CD8-positive, alpha-beta memory T cell (primary cell): ENCODE results near the gene ZNF652. TPM values are rescaled to one million over a fixed set of nuclear protein-coding genes. Genes with fewer than 3 reads are reported as not detected.
A peak's percentile ranks its signal among the peaks of the same experiment; 100 is the strongest.

Source experiments
- CTCF ChIA-PET: fragments of 350-600 bp; sonication (Branson Sonifier 250); formaldehyde crosslinking; loops from one replicate; lab custom pipeline; 2021; ENCODE audit warnings: antibody characterized with exemption; lab: Charles Lee
- POLR2A ChIA-PET: fragments of 350-600 bp; sonication (Branson Sonifier 250); formaldehyde crosslinking; loops from one replicate; lab custom pipeline; 2021; ENCODE audit warnings: antibody characterized with exemption; lab: Charles Lee
- DNase-seq, 5 donors: peaks; one replicate each; pipeline versions ENCODE4 v3.0.0 to v3.0.0-alpha.2; 2020 to 2022; ENCODE audit warnings: mixed read lengths in 1 of 5
- H3K27ac ChIP-seq: one replicate; pipeline ENCODE4 v1.7.0; 2013; ENCODE audit warnings: low read depth, mild to moderate bottlenecking, low read length, moderate library complexity
- H3K27me3 ChIP-seq: 2 replicates; pipeline ENCODE4 v1.7.0; 2013; ENCODE audit warnings: low read length, mild to moderate bottlenecking; ENCODE audit not compliant: insufficient read depth, poor library complexity, severe bottlenecking
- H3K36me3 ChIP-seq: 2 replicates; pipeline ENCODE4 v1.7.0; 2013; ENCODE audit warnings: mild to moderate bottlenecking, low read length, moderate library complexity; ENCODE audit not compliant: insufficient read depth
- H3K4me1 ChIP-seq: 2 replicates; pipeline ENCODE4 v1.7.0; 2013; ENCODE audit warnings: mild to moderate bottlenecking, low read length, moderate library complexity; ENCODE audit not compliant: insufficient read depth
- H3K4me3 ChIP-seq: 2 replicates; pipeline ENCODE4 v1.7.0; 2013; ENCODE audit warnings: mild to moderate bottlenecking, low read length
- H3K9me3 ChIP-seq: 2 replicates; pipeline ENCODE4 v1.7.0; 2013; ENCODE audit warnings: mild to moderate bottlenecking, low read length
- H3K27ac Mint-ChIP-seq, 8 donors: one replicate each; pipeline ENCODE4 v1.8.0; 2020 to 2021; ENCODE audit warnings: mixed read lengths in 8 of 8, mild to moderate bottlenecking in 6 of 8, inconsistent platforms in 3 of 8, moderate library complexity in 3 of 8
- H3K27me3 Mint-ChIP-seq, 2 donors: one replicate each; pipeline ENCODE4 v1.8.0; 2020 to 2021; ENCODE audit warnings: mixed read lengths in 2 of 2, mild to moderate bottlenecking in 1 of 2, moderate library complexity in 1 of 2
- H3K36me3 Mint-ChIP-seq, 3 donors: one replicate each; pipeline ENCODE4 v1.8.0; 2020 to 2021; ENCODE audit warnings: mixed read lengths in 3 of 3, inconsistent platforms in 1 of 3, mild to moderate bottlenecking in 1 of 3
- H3K4me1 Mint-ChIP-seq, 3 donors: one replicate each; pipeline ENCODE4 v1.8.0; 2020 to 2021; ENCODE audit warnings: mixed read lengths in 3 of 3, inconsistent platforms in 1 of 3, mild to moderate bottlenecking in 1 of 3
- H3K4me3 Mint-ChIP-seq, 7 donors: one replicate each; pipeline ENCODE4 v1.8.0; 2020 to 2021; ENCODE audit warnings: mixed read lengths in 7 of 7, mild to moderate bottlenecking in 6 of 7, moderate library complexity in 4 of 7, inconsistent platforms in 2 of 7
- H3K9me3 Mint-ChIP-seq, 5 donors: one replicate each; pipeline ENCODE4 v1.8.0; 2020 to 2022; ENCODE audit warnings: mixed read lengths in 5 of 5, mild to moderate bottlenecking in 3 of 5, moderate library complexity in 2 of 5, inconsistent platforms in 1 of 5
- polyA plus RNA-seq: library from polyadenylated mRNA; unstranded; fragments of 300-500 nt; fragmentation: Illumina TruSeq; gene quantifications from one replicate; pipeline ENCODE4 v1.2.3, GENCODE V29; 2021
- total RNA-seq, 2 experiments: library from RNA; stranded (reverse); gene quantifications; one replicate each; pipeline ENCODE4 v1.2.3, GENCODE V29; 2021

ZNF652 gene
- total and polyA plus RNA-seq, 3 experiments from 2014 or later = 11.5 to 27.7 (median 11.9) TPM

DNA sequence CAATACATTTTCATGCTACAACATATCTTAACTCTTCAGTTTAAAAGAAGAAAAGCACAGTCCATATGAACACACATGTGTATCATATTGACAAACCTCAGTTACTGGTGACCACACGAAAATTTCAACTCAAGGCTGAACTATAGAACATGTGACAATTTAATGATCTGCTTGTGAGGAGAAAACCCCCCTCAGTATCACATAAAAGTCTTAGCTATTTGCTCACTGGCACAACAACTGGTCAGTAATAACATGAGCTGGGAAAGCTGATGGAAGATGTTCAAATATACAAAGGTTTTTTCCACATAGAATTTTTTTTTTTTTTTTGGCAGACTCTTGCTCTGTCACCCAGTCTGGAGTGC is 19.5 kb downstream of the ZNF652 start:
- peaks cover 62 to 87% (median 84%) of the 10 kb centered on the region in 3 donors for H3K4me1 Mint-ChIP-seq
- Histone ChIP-seq H3K36me3 (no peaks in the 10 kb centered on the region), H3K4me3 (peak overlapping the region; percentile 47), H3K9me3 (no peaks in the 10 kb centered on the region), H3K4me1 (peaks cover 69% of the 10 kb centered on the region), H3K27me3 (no peaks in the 10 kb centered on the region), H3K27ac (peak overlapping the region; percentile 6)
- no peaks in the 10 kb centered on the region for H3K27me3 Mint-ChIP-seq
- CTCF ChIA-PET = interaction anchor here (0.7 to 4.3 kb wide), 4 partner anchors 9 to 27 kb away, joined by 3 to 24 read pairs (median 16); no protein-coding TSS in a partner anchor
- POLR2A ChIA-PET = interaction anchor here (0.6 to 2.3 kb wide), 9 partner anchors 10 to 502 kb away, joined by 3 to 18 read pairs (median 6); no protein-coding TSS in a partner anchor
- no peaks in the 10 kb centered on the region for H3K9me3 Mint-ChIP-seq
- DNase-seq = no peak
- H3K4me3 Mint-ChIP-seq = peak overlapping the region; percentile 54 to 91 (median 73)
- H3K36me3 Mint-ChIP-seq = peaks cover 0 to 7% (median 0%) of the 10 kb centered on the region in 3 donors
- peak overlapping the region; percentile 71 to 99 (median 78) for H3K27ac Mint-ChIP-seq

DNA sequence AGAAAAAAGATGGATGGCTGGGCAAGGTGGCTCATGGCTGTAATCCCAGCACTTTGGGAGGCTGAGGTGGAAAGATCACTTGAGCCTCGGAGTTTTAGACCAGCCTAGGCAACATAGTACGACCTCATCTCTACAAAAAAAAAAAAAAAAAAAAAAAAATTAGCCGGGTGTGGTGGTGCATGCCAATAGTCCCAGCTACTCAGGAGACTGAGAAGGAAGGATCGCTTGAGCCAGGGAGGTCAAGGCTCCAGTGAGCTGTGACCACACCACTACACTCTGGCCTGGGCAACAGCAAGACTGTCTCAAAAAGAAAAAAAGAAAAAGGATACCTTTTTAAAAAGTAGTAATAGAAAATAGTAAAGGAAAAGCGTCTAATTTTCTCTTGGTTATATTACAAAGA is 20.7 kb downstream of the ZNF652 start:
- Mint-ChIP-seq H3K27me3 (no peaks in the 10 kb centered on the region), H3K4me1 (peaks cover 57 to 79% (median 74%) of the 10 kb centered on the region in 3 donors), H3K4me3 (peak overlapping the region; percentile 54 to 91 (median 73)), H3K36me3 (peaks cover 0 to 7% (median 0%) of the 10 kb centered on the region in 3 donors), H3K9me3 (no peaks in the 10 kb centered on the region), H3K27ac (peak overlapping the region; percentile 72 to 99 (median 84))
- Histone ChIP-seq H3K4me3 (no peak overlapping the region), H3K27ac (no peak overlapping the region), H3K27me3 (no peaks in the 10 kb centered on the region), H3K4me1 (peaks cover 60% of the 10 kb centered on the region), H3K36me3 (no peaks in the 10 kb centered on the region), H3K9me3 (no peaks in the 10 kb centered on the region)
- ChIA-PET CTCF (interaction anchor here (0.6 to 4.3 kb wide), 5 partner anchors 12 to 27 kb away, joined by 3 to 24 read pairs (median 16); no protein-coding TSS in a partner anchor), POLR2A (interaction anchor here (1.3 to 2.3 kb wide), 3 partner anchors 17 to 47 kb away, joined by 5 to 18 read pairs (median 7); no protein-coding TSS in a partner anchor)
- DNase-seq = no peak

DNA sequence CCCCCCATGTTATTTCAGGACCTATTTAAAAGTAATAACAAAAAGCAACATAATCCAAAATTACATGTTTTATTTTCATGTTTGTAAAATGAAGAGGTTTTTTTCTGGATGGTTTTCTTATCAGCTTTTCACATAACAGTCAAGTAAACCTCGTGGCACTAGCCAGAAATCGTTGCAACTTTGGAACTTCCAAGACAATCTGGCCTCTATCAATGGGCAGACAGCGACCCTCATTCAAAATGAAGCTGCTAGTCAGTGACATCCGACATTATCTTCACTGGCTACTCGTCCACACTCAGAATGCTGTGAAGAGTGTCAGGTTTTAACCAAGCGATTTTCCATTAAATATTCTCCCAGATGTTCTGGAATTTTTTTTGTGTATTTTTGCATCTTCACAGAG is 22.7 kb downstream of the ZNF652 start:
- peaks cover 53 to 78% (median 74%) of the 10 kb centered on the region in 3 donors for H3K4me1 Mint-ChIP-seq
- no peaks in the 10 kb centered on the region for H3K27me3 Mint-ChIP-seq
- peaks cover 53% of the 10 kb centered on the region for H3K4me1 ChIP-seq
- no peaks in the 10 kb centered on the region for H3K9me3 Mint-ChIP-seq
- H3K4me3 Mint-ChIP-seq = peak overlapping the region in 5 of 7 donors; percentile 23 to 69 (median 49)
- H3K27me3 ChIP-seq = no peaks in the 10 kb centered on the region
- no peaks in the 10 kb centered on the region for H3K36me3 ChIP-seq
- H3K9me3 ChIP-seq = no peaks in the 10 kb centered on the region
- H3K4me3 ChIP-seq = no peak overlapping the region
- H3K36me3 Mint-ChIP-seq = peaks cover 0 to 7% (median 0%) of the 10 kb centered on the region in 3 donors
- ChIA-PET CTCF (interaction anchor here (1.1 to 4.3 kb wide), 7 partner anchors 10 to 69 kb away, joined by 3 to 24 read pairs (median 5); no protein-coding TSS in a partner anchor), POLR2A (interaction anchor here (1.8 kb wide), 1 partner anchor 22 kb away, joined by 4 read pairs; no protein-coding TSS in a partner anchor)
- peak overlapping the region in 7 of 8 donors; percentile 57 to 91 (median 76) for H3K27ac Mint-ChIP-seq
- H3K27ac ChIP-seq = no peak overlapping the region
- DNase-seq = no peak

DNA sequence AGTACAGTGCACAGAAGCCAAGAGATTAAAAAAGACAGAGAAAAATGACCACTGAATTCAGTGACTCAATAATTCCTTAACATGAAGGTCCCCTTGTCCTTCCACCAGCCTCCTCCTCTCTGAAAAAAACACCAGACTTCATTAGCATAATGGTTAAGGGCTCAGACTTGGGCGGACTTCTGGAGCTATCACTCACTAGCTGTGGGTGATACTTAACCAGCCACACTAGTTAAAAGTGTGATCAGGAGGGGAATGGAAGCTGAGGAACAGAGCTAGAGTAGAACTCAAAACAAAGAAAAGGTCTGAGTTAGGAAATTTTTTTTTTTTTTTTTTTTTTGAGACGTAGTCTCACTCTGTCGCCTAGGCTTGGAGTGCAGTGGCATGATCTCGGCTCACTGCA is 23.2 kb downstream of the ZNF652 start:
- Histone ChIP-seq H3K9me3 (no peaks in the 10 kb centered on the region), H3K27ac (no peak overlapping the region), H3K36me3 (no peaks in the 10 kb centered on the region), H3K27me3 (no peaks in the 10 kb centered on the region), H3K4me1 (peaks cover 52% of the 10 kb centered on the region), H3K4me3 (no peak overlapping the region)
- CTCF ChIA-PET = interaction anchor here (0.7 to 2.1 kb wide), 6 partner anchors 11 to 57 kb away, joined by 3 to 5 read pairs (median 4); no protein-coding TSS in a partner anchor
- peaks cover 0 to 7% (median 0%) of the 10 kb centered on the region in 3 donors for H3K36me3 Mint-ChIP-seq
- H3K9me3 Mint-ChIP-seq = no peaks in the 10 kb centered on the region
- H3K27me3 Mint-ChIP-seq = no peaks in the 10 kb centered on the region
- peaks cover 55 to 82% (median 78%) of the 10 kb centered on the region in 3 donors for H3K4me1 Mint-ChIP-seq
- peak overlapping the region; percentile 27 to 98 (median 78) for H3K27ac Mint-ChIP-seq
- peak overlapping the region; percentile 21 to 77 (median 69) for H3K4me3 Mint-ChIP-seq
- DNase-seq = peak in 2 of 5 donors; percentile 12 to 46
- POLR2A ChIA-PET = interaction anchor here (1.8 kb wide), 1 partner anchor 22 kb away, joined by 4 read pairs; no protein-coding TSS in a partner anchor

DNA sequence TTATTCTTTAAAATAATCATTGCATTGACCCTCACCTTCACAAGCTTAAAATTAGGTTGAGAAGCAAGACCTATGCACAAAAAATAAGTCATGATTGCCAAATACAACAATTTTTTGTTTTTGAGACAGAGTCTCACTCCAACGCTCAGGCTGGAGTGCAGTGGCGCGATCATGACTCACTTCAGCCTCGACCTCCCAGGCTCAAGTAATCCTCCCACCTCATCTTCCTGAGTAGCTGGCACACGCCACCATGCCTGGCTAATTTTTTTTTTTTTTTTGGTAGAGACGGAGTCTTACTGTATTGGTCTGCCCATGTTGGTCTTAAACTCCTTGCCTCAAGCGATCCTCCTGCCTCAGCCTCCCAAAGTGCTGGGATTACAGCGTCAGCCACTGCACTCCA is 24.2 kb downstream of the ZNF652 start:
- Mint-ChIP-seq H3K4me1 (peaks cover 51 to 77% (median 72%) of the 10 kb centered on the region in 3 donors), H3K4me3 (peak overlapping the region in 5 of 7 donors; percentile 10 to 77 (median 15)), H3K36me3 (peaks cover 0 to 7% (median 0%) of the 10 kb centered on the region in 3 donors), H3K9me3 (no peaks in the 10 kb centered on the region), H3K27ac (peak overlapping the region; percentile 3 to 90 (median 70)), H3K27me3 (no peaks in the 10 kb centered on the region)
- no peaks in the 10 kb centered on the region for H3K9me3 ChIP-seq
- no peak overlapping the region for H3K27ac ChIP-seq
- H3K36me3 ChIP-seq = no peaks in the 10 kb centered on the region
- no peak for DNase-seq
- ChIA-PET POLR2A (interaction anchor here (1.8 kb wide), 1 partner anchor 23 kb away, joined by 4 read pairs; no protein-coding TSS in a partner anchor), CTCF (interaction anchor here (0.7 to 1.5 kb wide), 6 partner anchors 9 to 58 kb away, joined by 3 to 5 read pairs (median 3); no protein-coding TSS in a partner anchor)
- H3K4me1 ChIP-seq = peaks cover 42% of the 10 kb centered on the region
- no peak overlapping the region for H3K4me3 ChIP-seq
- no peaks in the 10 kb centered on the region for H3K27me3 ChIP-seq

DNA sequence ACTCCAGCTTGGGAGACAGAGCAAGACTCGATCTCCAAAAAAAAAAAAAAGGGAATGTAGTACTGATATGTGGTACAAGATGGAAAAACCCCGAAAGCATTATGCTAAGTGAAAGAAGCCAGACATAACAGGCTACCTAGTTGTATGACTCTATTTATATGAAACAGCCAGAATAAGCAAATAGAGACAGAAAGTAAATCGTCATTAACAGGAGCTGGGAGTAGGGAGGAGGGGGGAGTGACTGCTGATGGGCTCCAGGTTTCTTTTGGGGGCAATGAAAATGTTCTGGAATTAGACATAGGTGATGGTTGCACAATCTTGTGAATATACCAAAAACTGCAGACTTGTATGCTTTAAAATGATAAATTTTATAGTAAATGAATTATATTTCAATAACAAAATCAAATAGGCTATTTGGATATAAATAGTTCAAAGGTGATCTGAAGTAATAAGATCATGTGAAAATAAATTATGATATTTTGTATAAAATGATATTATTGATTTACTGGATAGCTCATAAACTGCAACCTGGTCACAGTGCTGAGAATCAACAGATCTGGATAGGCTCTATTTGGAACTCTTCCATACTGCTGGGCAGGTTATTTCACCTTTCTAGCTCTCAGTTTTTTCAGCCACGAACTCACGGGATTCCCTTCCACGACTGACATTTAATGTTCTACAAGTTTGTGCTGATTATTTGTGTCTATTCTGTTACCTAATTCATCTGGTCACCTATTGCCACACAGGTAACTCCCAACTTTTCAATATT is 27.1 kb downstream of the ZNF652 start:
- Histone ChIP-seq H3K27ac (no peak overlapping the region), H3K27me3 (no peaks in the 10 kb centered on the region), H3K36me3 (no peaks in the 10 kb centered on the region), H3K4me3 (no peak overlapping the region), H3K4me1 (peaks cover 22% of the 10 kb centered on the region), H3K9me3 (no peaks in the 10 kb centered on the region)
- H3K4me3 Mint-ChIP-seq = peak overlapping the region in 1 of 7 donors; percentile 2
- H3K27ac Mint-ChIP-seq = peak overlapping the region in 3 of 8 donors; percentile 22 to 70 (median 49)
- H3K9me3 Mint-ChIP-seq = no peaks in the 10 kb centered on the region
- no peaks in the 10 kb centered on the region for H3K27me3 Mint-ChIP-seq
- peaks cover 40 to 61% (median 53%) of the 10 kb centered on the region in 3 donors for H3K4me1 Mint-ChIP-seq
- no peak for DNase-seq
- H3K36me3 Mint-ChIP-seq = peaks cover 0 to 7% (median 0%) of the 10 kb centered on the region in 3 donors
- ChIA-PET POLR2A (interaction anchor here (0.7 kb wide), 1 partner anchor 26 kb away, joined by 4 read pairs; no protein-coding TSS in a partner anchor), CTCF (interaction anchor here (0.6 to 1.3 kb wide), 4 partner anchors 10 to 24 kb away, joined by 3 to 4 read pairs (median 3); no protein-coding TSS in a partner anchor)

DNA sequence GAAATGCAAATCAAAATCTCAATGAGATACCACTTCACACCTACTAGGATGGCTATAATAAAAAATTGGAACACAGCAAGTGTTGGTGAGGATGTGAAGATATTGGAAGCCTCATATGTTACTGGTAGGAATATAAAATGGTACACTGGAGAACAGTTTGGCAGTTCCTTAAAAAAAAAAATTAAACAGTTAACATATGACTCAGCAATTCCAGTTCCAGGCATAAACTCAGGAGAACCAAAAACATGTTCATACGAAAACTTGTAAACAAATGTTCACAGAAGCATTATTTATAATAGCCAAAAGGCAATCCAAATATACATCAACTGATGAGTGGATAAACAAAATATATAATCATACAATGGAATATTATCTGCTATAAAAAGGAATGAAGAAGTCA is 28.2 kb downstream of the ZNF652 start:
- peaks cover 38 to 60% (median 51%) of the 10 kb centered on the region in 3 donors for H3K4me1 Mint-ChIP-seq
- peaks cover 0 to 3% (median 0%) of the 10 kb centered on the region in 3 donors for H3K36me3 Mint-ChIP-seq
- DNase-seq = no peak
- no peak overlapping the region for H3K4me3 Mint-ChIP-seq
- CTCF ChIA-PET = no interaction called here
- Histone ChIP-seq H3K4me3 (no peak overlapping the region), H3K9me3 (no peaks in the 10 kb centered on the region), H3K27me3 (no peaks in the 10 kb centered on the region), H3K27ac (no peak overlapping the region), H3K4me1 (peaks cover 11% of the 10 kb centered on the region), H3K36me3 (no peaks in the 10 kb centered on the region)
- no peaks in the 10 kb centered on the region for H3K9me3 Mint-ChIP-seq
- no peak overlapping the region for H3K27ac Mint-ChIP-seq
- no peaks in the 10 kb centered on the region for H3K27me3 Mint-ChIP-seq
- POLR2A ChIA-PET = interaction anchor here (0.7 kb wide), 1 partner anchor 27 kb away, joined by 4 read pairs; no protein-coding TSS in a partner anchor
